ENCODE measurements around the gene CYP26A1.

The CYP26A1 gene

GRCh38 chr10:93081834-93082233, 8.1 kb downstream of the CYP26A1 start:
- Histone ChIP-seq H3K27ac (ENCODE audit: low read depth, low read length) (no peak overlapping the region), H3K4me3 (ENCODE audit: low read depth, low read length) (no peak overlapping the region), H3K4me1 (ENCODE audit: control insufficient read depth, insufficient read depth, low read length) (peaks cover 17% of the 10 kb centered on the region), H3K9ac (ENCODE audit: low read length) (no peak overlapping the region), H3K9me3 (ENCODE audit: control insufficient read depth, insufficient read depth, low read depth, low read length) (no peaks in the 10 kb centered on the region), H3K27me3 (ENCODE audit: control insufficient read depth, insufficient read depth, low read length) (peaks cover 18% of the 10 kb centered on the region), H3K36me3 (ENCODE audit: control insufficient read depth, insufficient read depth, low read length) (peaks cover 6% of the 10 kb centered on the region)

GRCh38 chr10:93083743-93084539, 10.2 kb downstream of the CYP26A1 start:
- Histone ChIP-seq H3K9ac (ENCODE audit: low read length) (no peak overlapping the region), H3K4me3 (ENCODE audit: low read depth, low read length) (no peak overlapping the region), H3K9me3 (ENCODE audit: control insufficient read depth, insufficient read depth, low read depth, low read length) (no peaks in the 10 kb centered on the region), H3K27ac (ENCODE audit: low read depth, low read length) (no peak overlapping the region), H3K36me3 (ENCODE audit: control insufficient read depth, insufficient read depth, low read length) (no peaks in the 10 kb centered on the region), H3K27me3 (ENCODE audit: control insufficient read depth, insufficient read depth, low read length) (peaks cover 5% of the 10 kb centered on the region), H3K4me1 (ENCODE audit: control insufficient read depth, insufficient read depth, low read length) (peaks cover 32% of the 10 kb centered on the region)

GRCh38 chr10:93085272-93085859, 11.7 kb downstream of the CYP26A1 start:
- no peaks in the 10 kb centered on the region for H3K9me3 ChIP-seq (ENCODE audit: control insufficient read depth, insufficient read depth, low read depth, low read length)
- no peak overlapping the region for H3K4me3 ChIP-seq (ENCODE audit: low read depth, low read length)
- H3K9ac ChIP-seq (ENCODE audit: low read length) = no peak overlapping the region
- no peaks in the 10 kb centered on the region for H3K36me3 ChIP-seq (ENCODE audit: control insufficient read depth, insufficient read depth, low read length)
- no peaks in the 10 kb centered on the region for H3K27me3 ChIP-seq (ENCODE audit: control insufficient read depth, insufficient read depth, low read length)
- no peak overlapping the region for H3K27ac ChIP-seq (ENCODE audit: low read depth, low read length)
- H3K4me1 ChIP-seq (ENCODE audit: control insufficient read depth, insufficient read depth, low read length) = peaks cover 26% of the 10 kb centered on the region

- Histone ChIP-seq H3K27ac (ENCODE audit: low read depth, low read length) (no peak overlapping the region), H3K27me3 (ENCODE audit: control insufficient read depth, insufficient read depth, low read length) (no peaks in the 10 kb centered on the region), H3K4me1 (ENCODE audit: control insufficient read depth, insufficient read depth, low read length) (peaks cover 26% of the 10 kb centered on the region), H3K9me3 (ENCODE audit: control insufficient read depth, insufficient read depth, low read depth, low read length) (no peaks in the 10 kb centered on the region), H3K36me3 (ENCODE audit: control insufficient read depth, insufficient read depth, low read length) (no peaks in the 10 kb centered on the region), H3K4me3 (ENCODE audit: low read depth, low read length) (no peak overlapping the region), H3K9ac (ENCODE audit: low read length) (no peak overlapping the region)
These were observed 12.6 kb downstream of the CYP26A1 start for GRCh38 chr10:93086289-93086688.

GRCh38 chr10:93087846-93088245, 14.2 kb downstream of the CYP26A1 start:
- Histone ChIP-seq H3K9me3 (ENCODE audit: control insufficient read depth, insufficient read depth, low read depth, low read length) (no peaks in the 10 kb centered on the region), H3K27me3 (ENCODE audit: control insufficient read depth, insufficient read depth, low read length) (no peaks in the 10 kb centered on the region), H3K36me3 (ENCODE audit: control insufficient read depth, insufficient read depth, low read length) (no peaks in the 10 kb centered on the region), H3K27ac (ENCODE audit: low read depth, low read length) (no peak overlapping the region), H3K9ac (ENCODE audit: low read length) (no peak overlapping the region), H3K4me3 (ENCODE audit: low read depth, low read length) (no peak overlapping the region), H3K4me1 (ENCODE audit: control insufficient read depth, insufficient read depth, low read length) (peaks cover 26% of the 10 kb centered on the region)

- Histone ChIP-seq H3K9ac (ENCODE audit: low read length) (peak overlapping the region; percentile 20), H3K27ac (ENCODE audit: low read depth, low read length) (no peak overlapping the region), H3K36me3 (ENCODE audit: control insufficient read depth, insufficient read depth, low read length) (no peaks in the 10 kb centered on the region), H3K4me3 (ENCODE audit: low read depth, low read length) (no peak overlapping the region), H3K27me3 (ENCODE audit: control insufficient read depth, insufficient read depth, low read length) (no peaks in the 10 kb centered on the region), H3K4me1 (ENCODE audit: control insufficient read depth, insufficient read depth, low read length) (peaks cover 26% of the 10 kb centered on the region), H3K9me3 (ENCODE audit: control insufficient read depth, insufficient read depth, low read depth, low read length) (no peaks in the 10 kb centered on the region)
These were observed 14.8 kb downstream of the CYP26A1 start for GRCh38 chr10:93088466-93088865.

GRCh38 chr10:93090619-93091018, 16.9 kb downstream of the CYP26A1 start:
- Histone ChIP-seq H3K9ac (ENCODE audit: low read length) (no peak overlapping the region), H3K27ac (ENCODE audit: low read depth, low read length) (no peak overlapping the region), H3K4me3 (ENCODE audit: low read depth, low read length) (no peak overlapping the region), H3K27me3 (ENCODE audit: control insufficient read depth, insufficient read depth, low read length) (no peaks in the 10 kb centered on the region), H3K4me1 (ENCODE audit: control insufficient read depth, insufficient read depth, low read length) (peaks cover 26% of the 10 kb centered on the region), H3K9me3 (ENCODE audit: control insufficient read depth, insufficient read depth, low read depth, low read length) (no peaks in the 10 kb centered on the region), H3K36me3 (ENCODE audit: control insufficient read depth, insufficient read depth, low read length) (no peaks in the 10 kb centered on the region)

GRCh38 chr10:93091960-93092359, 18.3 kb downstream of the CYP26A1 start:
- H3K4me1 ChIP-seq (ENCODE audit: control insufficient read depth, insufficient read depth, low read length) = peaks cover 17% of the 10 kb centered on the region
- no peak overlapping the region for H3K4me3 ChIP-seq (ENCODE audit: low read depth, low read length)
- no peaks in the 10 kb centered on the region for H3K27me3 ChIP-seq (ENCODE audit: control insufficient read depth, insufficient read depth, low read length)
- no peak overlapping the region for H3K27ac ChIP-seq (ENCODE audit: low read depth, low read length)
- no peak overlapping the region for H3K9ac ChIP-seq (ENCODE audit: low read length)
- no peaks in the 10 kb centered on the region for H3K9me3 ChIP-seq (ENCODE audit: control insufficient read depth, insufficient read depth, low read depth, low read length)
- no peaks in the 10 kb centered on the region for H3K36me3 ChIP-seq (ENCODE audit: control insufficient read depth, insufficient read depth, low read length)

- peaks cover 4% of the 10 kb centered on the region; the same call in 1 of the 2 replicates for H3K9me3 ChIP-seq (ENCODE audit: control insufficient read depth, insufficient read depth, low read depth, low read length)
- H3K27me3 ChIP-seq (ENCODE audit: control insufficient read depth, insufficient read depth, low read length) = no peaks in the 10 kb centered on the region
- H3K9ac ChIP-seq (ENCODE audit: low read length) = no peak overlapping the region
- H3K4me1 ChIP-seq (ENCODE audit: control insufficient read depth, insufficient read depth, low read length) = peaks cover 5% of the 10 kb centered on the region; the same call in 1 of the 2 replicates
- no peaks in the 10 kb centered on the region for H3K36me3 ChIP-seq (ENCODE audit: control insufficient read depth, insufficient read depth, low read length)
- no peak overlapping the region for H3K4me3 ChIP-seq (ENCODE audit: low read depth, low read length)
- no peak overlapping the region for H3K27ac ChIP-seq (ENCODE audit: low read depth, low read length)
These were observed 21.5 kb downstream of the CYP26A1 start for GRCh38 chr10:93095225-93095624.

- peaks cover 7% of the 10 kb centered on the region; the same call in 1 of the 2 replicates for H3K9me3 ChIP-seq (ENCODE audit: control insufficient read depth, insufficient read depth, low read depth, low read length)
- no peak overlapping the region for H3K9ac ChIP-seq (ENCODE audit: low read length)
- H3K4me1 ChIP-seq (ENCODE audit: control insufficient read depth, insufficient read depth, low read length) = peaks cover 5% of the 10 kb centered on the region; the same call in 1 of the 2 replicates
- no peaks in the 10 kb centered on the region for H3K36me3 ChIP-seq (ENCODE audit: control insufficient read depth, insufficient read depth, low read length)
- no peaks in the 10 kb centered on the region for H3K27me3 ChIP-seq (ENCODE audit: control insufficient read depth, insufficient read depth, low read length)
- H3K27ac ChIP-seq (ENCODE audit: low read depth, low read length) = no peak overlapping the region
- H3K4me3 ChIP-seq (ENCODE audit: low read depth, low read length) = no peak overlapping the region
These were observed 23.2 kb downstream of the CYP26A1 start for GRCh38 chr10:93096901-93097300.

GRCh38 chr10:93097386-93097785, 23.7 kb downstream of the CYP26A1 start:
- peaks cover 7% of the 10 kb centered on the region; the same call in 1 of the 2 replicates for H3K9me3 ChIP-seq (ENCODE audit: control insufficient read depth, insufficient read depth, low read depth, low read length)
- no peaks in the 10 kb centered on the region for H3K27me3 ChIP-seq (ENCODE audit: control insufficient read depth, insufficient read depth, low read length)
- no peaks in the 10 kb centered on the region for H3K36me3 ChIP-seq (ENCODE audit: control insufficient read depth, insufficient read depth, low read length)
- no peak overlapping the region for H3K27ac ChIP-seq (ENCODE audit: low read depth, low read length)
- H3K9ac ChIP-seq (ENCODE audit: low read length) = no peak overlapping the region
- H3K4me1 ChIP-seq (ENCODE audit: control insufficient read depth, insufficient read depth, low read length) = peaks cover 5% of the 10 kb centered on the region; the same call in 1 of the 2 replicates
- H3K4me3 ChIP-seq (ENCODE audit: low read depth, low read length) = no peak overlapping the region
